ENCODE measurements around the gene TGIF2.
"Not testable (repeated sequence)": the region's sequence is repeated elsewhere in the genome, so short reads cannot be mapped to it uniquely, and the experiment has no call there.

The TGIF2 gene

DNA sequence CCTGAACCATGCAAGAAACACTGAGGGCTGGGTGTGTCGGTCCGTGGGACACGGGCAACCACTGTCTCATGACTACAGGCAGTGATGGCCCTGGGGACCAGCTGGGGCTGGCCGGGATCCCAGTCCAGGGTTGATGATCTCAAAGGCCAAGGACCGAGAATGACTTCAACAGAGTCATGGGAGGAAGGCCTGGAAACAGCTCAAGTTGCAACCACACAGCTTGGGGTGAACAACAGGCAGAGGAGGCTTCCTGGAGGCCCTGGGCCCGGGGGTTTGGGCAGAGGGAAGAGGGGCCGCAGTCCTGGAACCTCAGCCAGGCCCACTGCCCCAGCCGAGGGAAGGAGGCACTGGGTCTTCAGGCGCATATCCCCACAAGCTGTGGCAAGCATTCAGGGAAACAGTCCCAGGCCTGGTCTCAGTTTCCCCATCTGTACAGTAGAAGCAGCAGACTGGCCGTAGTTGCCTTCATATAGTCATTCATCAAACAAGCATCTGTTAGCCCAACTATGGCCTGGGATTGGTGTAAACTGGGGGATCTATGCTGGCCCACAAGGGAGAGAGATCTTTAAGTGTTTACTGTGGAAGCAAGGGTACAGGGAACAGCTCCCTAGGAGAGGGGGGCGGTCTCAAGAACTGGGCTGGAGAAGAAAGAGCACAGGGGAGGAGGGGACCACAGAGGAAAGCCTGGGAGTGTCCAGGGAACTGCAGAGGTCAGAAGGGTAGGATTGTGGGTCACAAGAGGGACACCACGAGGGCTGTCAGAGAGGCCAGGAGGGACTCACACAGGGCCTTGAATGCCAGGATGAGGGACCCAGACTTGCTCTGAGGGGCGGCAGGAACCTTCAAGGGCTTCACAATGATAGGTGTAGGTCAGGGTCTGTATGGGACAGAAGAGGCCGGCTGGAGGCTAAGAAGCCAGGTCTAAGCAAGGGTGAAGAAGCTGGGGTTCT, 29.9 kb upstream of the TGIF2 start:
- no peak for DNase-seq (ENCODE audit: low spot score in 2 of 2)
- no peaks in the 10 kb centered on the region for H3K9me3 Mint-ChIP-seq
- H3K36me3 Mint-ChIP-seq = no peaks in the 10 kb centered on the region
- ATAC-seq = no peak
- peaks cover 4% of the 10 kb centered on the region for H3K4me1 Mint-ChIP-seq
- peak overlapping the region; percentile 80 for H3K27ac Mint-ChIP-seq
- H3K4me3 Mint-ChIP-seq = no peak overlapping the region

DNA sequence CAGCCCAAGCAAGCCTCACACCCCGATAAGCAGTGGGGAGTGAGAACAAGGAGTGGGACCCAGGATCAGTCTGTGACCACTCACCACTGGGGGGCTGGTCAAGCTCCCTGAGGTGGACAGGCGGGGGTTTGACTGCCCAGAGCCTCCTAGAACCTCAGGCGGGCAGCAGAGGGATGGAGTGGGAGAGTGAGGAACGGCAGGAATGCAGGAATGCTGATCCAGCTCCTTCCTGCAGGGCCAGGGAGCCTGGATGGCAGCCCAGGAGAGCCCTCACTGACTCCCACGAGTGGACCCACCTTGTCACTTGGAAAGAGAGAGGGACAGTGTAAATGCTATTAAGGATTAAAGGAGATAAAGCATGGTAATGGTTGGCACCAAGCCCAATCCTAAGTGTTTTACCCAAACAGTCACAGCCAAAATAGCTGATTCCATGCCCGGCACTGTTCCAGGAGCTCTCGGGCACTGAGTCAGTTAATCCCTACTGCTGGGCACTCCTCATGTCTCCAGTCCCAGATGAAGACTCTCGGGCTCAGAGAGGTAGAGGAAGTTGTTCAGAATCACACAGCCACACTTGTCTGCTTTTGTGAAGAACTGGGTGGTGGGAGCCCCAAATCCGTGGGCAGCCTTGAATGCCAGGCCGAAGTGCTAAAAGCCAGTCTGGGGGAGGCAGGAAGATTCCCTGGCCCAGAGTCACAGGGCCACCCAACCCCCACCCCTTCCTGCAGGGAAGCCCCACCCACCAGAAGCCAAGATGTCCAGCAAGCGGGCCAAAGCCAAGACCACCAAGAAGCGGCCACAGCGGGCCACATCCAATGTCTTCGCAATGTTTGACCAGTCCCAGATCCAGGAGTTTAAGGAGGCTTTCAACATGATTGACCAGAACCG, 29.0 kb upstream of the TGIF2 start:
- Mint-ChIP-seq H3K4me1 (peaks cover 5% of the 10 kb centered on the region), H3K36me3 (no peaks in the 10 kb centered on the region), H3K9me3 (no peaks in the 10 kb centered on the region), H3K4me3 (no peak overlapping the region), H3K27ac (peak overlapping the region; percentile 80)
- ATAC-seq (no peak), DNase-seq (ENCODE audit: low spot score in 2 of 2) (no peak)

DNA sequence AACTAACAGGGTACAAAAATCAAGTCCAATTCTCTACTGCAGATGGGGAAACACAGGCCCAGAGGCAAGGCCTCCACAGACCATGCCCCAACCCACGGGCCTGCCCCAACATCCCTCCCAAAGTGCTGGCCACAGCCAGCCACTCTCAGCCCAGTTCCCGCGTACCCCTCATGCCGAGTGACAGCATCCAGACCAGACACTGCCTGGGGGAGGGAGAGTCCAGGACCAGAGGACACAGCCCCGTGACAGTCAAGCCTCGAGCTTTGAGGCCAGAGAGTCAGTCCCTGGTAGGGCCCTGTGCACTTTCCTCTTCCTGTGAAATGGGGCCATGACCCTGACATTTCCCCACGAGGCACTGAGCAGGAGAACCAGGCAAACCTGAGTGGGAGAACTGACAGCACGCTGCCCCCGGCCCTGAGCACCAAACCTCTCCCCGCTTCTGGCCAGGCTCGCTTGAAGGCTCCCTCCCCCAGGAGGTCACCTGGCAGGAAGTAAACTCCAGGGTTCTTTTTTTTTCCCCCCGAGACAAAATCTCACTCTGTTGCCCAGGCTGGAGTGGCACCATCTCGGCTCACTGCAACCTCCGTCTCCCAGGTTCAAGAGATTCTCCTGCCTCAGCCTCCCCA, 27.2 kb upstream of the TGIF2 start:
- peaks cover 5% of the 10 kb centered on the region for H3K4me1 Mint-ChIP-seq
- no peak for DNase-seq (ENCODE audit: low spot score in 2 of 2)
- H3K36me3 Mint-ChIP-seq = no peaks in the 10 kb centered on the region
- H3K4me3 Mint-ChIP-seq = no peak overlapping the region
- H3K27ac Mint-ChIP-seq = peak overlapping the region; percentile 67
- ATAC-seq = no peak
- H3K9me3 Mint-ChIP-seq = no peaks in the 10 kb centered on the region

DNA sequence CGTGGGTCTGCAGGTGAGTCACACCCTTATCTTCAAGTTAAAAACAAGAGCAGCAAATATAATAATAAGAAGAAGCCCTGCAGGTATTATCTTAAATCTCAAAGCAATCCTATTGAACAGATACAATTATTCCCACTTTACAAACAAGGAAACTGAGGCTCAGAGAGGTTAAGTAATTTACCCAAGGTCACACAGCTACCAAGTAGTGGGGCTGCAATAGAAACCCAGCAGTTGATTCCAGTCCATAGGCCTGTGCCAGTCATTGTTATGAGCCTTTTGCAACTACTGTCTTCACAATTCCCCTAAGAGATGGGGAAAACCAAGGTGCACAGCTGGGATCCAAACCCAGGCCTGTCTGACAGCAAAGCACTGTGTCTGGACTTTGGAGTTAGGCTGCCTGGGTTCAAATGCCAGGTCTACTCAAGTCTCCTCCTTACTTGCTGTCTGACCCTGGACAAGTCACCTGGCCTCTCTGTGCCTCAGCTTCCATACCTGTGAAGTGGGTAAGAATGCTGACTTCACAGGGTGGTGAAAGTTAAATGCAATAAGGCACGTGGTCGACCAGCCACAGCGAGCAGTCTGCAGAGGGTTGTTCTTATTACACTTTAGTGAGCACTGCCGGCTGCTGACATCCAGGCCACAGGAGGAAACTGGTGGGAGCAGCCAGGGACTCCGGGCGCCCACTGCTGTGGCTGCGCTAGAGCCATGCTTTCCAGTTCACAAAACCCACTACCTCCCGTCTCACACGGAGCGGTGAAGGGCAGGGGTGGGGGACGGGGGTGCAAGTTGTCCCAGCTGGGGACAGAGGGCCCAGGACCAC, 26.0 kb upstream of the TGIF2 start:
- H3K4me1 Mint-ChIP-seq = peaks cover 5% of the 10 kb centered on the region
- H3K27ac Mint-ChIP-seq = no peak overlapping the region
- ATAC-seq (no peak), DNase-seq (ENCODE audit: low spot score in 2 of 2) (no peak)
- no peak overlapping the region for H3K4me3 Mint-ChIP-seq
- no peaks in the 10 kb centered on the region for H3K36me3 Mint-ChIP-seq
- no peaks in the 10 kb centered on the region for H3K9me3 Mint-ChIP-seq

DNA sequence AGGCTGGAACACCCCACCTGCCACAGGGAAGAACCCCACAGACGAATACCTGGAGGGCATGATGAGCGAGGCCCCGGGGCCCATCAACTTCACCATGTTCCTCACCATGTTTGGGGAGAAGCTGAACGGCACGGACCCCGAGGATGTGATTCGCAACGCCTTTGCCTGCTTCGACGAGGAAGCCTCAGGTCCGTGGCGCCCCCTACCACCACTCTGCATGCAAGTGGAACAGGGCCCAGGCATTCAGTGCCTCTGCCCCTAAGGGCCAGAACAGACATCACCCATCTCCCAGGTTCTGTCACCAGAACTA, 25.4 kb upstream of the TGIF2 start:
- no peaks in the 10 kb centered on the region for H3K36me3 Mint-ChIP-seq
- DNase-seq (ENCODE audit: low spot score in 2 of 2) (no peak), ATAC-seq (no peak)
- H3K27ac Mint-ChIP-seq = no peak overlapping the region
- no peak overlapping the region for H3K4me3 Mint-ChIP-seq
- H3K9me3 Mint-ChIP-seq = no peaks in the 10 kb centered on the region
- H3K4me1 Mint-ChIP-seq = peaks cover 5% of the 10 kb centered on the region

DNA sequence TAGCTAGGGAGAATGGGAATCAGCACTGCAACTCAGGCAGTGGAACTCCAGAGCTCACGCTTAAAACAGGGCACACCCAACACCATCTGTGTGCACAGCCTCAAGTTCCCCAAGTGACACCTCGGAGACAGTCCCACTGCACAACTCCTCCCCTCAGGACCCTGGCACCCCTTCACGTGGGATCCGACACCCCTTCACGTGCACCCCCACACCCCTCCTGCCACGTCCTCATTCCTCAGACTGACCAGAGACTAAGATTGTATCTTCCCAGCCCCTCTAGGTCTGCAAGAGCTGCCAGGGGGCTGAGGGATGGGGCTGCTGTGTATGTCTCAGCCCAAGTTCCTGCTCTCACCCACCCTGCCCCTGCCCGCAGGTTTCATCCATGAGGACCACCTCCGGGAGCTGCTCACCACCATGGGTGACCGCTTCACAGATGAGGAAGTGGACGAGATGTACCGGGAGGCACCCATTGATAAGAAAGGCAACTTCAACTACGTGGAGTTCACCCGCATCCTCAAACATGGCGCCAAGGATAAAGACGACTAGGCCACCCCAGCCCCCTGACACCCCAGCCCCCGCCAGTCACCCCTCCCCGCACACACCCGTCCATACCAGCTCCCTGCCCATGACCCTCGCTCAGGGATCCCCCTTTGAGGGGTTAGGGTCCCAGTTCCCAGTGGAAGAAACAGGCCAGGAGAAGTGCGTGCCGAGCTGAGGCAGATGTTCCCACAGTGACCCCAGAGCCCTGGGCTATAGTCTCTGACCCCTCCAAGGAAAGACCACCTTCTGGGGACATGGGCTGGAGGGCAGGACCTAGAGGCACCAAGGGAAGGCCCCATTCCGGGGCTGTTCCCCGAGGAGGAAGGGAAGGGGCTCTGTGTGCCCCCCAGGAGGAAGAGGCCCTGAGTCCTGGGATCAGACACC, 24.4 kb upstream of the TGIF2 start:
- peaks cover 5% of the 10 kb centered on the region for H3K4me1 Mint-ChIP-seq
- H3K4me3 Mint-ChIP-seq = no peak overlapping the region
- H3K36me3 Mint-ChIP-seq = no peaks in the 10 kb centered on the region
- DNase-seq (ENCODE audit: low spot score in 2 of 2) (no peak), ATAC-seq (no peak)
- no peaks in the 10 kb centered on the region for H3K9me3 Mint-ChIP-seq
- no peak overlapping the region for H3K27ac Mint-ChIP-seq

DNA sequence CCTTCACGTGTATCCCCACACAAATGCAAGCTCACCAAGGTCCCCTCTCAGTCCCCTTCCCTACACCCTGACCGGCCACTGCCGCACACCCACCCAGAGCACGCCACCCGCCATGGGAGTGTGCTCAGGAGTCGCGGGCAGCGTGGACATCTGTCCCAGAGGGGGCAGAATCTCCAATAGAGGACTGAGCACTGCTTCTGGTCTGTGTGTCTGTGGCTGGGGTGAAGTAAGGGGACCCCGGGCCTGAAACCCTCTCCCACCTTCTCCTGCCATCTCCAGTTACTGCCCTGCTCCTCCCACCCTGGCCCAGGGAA, 23.8 kb upstream of the TGIF2 start:
- ATAC-seq = no peak

DNA sequence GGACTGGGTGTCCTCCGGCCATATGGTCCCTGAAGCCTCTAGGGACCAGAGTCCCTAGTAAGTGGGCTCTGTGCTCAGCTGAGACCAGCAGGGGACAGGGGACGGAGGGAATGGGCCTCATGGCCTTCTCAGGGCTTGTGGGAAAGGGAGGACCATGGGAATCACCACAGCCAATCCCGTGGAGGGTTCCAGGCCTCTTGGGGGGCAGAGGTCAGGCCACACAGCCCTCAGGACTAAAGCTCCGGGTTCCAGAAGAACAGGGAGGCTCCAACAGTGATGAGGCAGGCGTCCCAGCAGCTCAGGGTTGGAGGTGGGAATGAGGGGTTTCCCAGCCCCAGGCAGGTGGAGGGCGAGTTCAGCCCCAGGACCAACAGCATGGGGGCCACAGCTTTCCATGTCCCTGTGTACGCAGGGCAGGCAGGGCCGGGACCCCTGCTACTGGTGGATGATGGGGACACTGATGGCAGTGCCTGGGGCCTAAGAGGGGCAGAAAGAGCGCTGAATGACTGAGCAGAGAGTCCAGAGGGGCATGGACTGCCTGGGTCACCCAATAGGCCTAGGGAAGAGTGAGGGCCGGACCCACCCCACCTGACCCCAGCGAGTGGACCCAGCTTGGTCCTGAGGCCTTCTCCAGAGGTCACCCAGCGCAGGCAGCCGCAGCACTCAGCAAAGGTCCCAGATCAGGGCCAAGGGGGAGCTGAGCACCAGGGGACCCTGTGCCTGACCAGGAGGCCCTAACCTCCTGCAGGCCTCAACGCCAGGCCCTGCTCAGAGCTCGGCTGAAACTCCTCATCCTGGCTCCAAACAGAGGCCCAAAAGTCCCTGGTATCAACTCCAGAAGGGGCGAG, 23.2 kb upstream of the TGIF2 start:
- ATAC-seq (no peak), DNase-seq (ENCODE audit: low spot score in 2 of 2) (no peak)
- H3K27ac Mint-ChIP-seq = no peak overlapping the region
- H3K9me3 Mint-ChIP-seq = no peaks in the 10 kb centered on the region
- H3K4me3 Mint-ChIP-seq = no peak overlapping the region
- H3K36me3 Mint-ChIP-seq = no peaks in the 10 kb centered on the region
- H3K4me1 Mint-ChIP-seq = peaks cover 5% of the 10 kb centered on the region

More for the DNA sequence above, 23.8 kb upstream of the TGIF2 start:
- H3K27ac Mint-ChIP-seq = no peak overlapping the region
- peaks cover 5% of the 10 kb centered on the region for H3K4me1 Mint-ChIP-seq
- H3K36me3 Mint-ChIP-seq = no peaks in the 10 kb centered on the region
- DNase-seq (ENCODE audit: low spot score in 2 of 2) = no peak
- no peak overlapping the region for H3K4me3 Mint-ChIP-seq
- H3K9me3 Mint-ChIP-seq = no peaks in the 10 kb centered on the region

DNA sequence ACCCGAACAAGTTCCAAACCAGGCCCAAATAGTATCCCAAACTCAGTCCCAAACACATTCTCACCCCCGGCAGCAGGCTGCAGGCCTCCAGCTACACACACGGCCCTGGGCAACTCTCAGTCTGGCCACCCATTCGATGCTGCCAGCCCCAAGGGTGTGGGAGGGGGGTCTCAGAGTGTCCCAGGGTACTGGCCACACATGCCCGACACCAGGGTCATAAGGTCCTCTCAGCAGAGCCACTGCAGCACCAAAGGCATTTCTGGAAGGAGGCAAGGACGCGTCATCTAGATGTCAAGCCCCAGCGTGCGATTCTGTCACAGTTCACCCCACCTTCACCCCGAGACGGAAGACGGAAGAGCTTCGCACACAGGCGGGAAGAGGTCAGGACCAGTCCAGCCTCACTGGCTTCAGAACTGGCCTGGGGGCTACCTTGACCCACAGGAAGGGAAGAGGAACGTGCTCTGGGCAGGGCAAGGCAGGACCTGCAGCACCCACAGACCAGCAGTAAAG, 22.6 kb upstream of the TGIF2 start:
- no peak for ATAC-seq
- no peak overlapping the region for H3K4me3 Mint-ChIP-seq
- no peak overlapping the region for H3K27ac Mint-ChIP-seq
- peaks cover 5% of the 10 kb centered on the region for H3K4me1 Mint-ChIP-seq
- no peaks in the 10 kb centered on the region for H3K9me3 Mint-ChIP-seq
- no peaks in the 10 kb centered on the region for H3K36me3 Mint-ChIP-seq
- no peak for DNase-seq (ENCODE audit: low spot score in 2 of 2)

DNA sequence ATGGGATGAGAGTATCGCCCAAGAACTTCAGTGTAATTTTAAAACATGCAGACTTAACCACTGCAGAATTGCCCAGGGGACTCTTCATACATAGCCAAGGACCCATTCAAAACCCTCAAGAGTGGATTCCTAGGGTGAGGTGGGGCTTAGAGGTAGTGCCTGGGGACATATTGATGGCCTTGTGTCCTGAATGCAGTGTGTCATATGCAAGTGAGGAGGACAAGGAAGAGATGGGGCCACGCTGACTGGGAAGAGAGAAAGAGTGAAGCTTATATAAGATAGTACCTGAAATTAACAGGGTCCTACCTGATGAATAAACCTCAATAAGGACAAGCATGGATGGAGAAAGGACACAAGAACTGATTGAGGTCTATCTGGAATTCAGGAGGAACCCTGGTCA, 18.1 kb upstream of the TGIF2 start:
- H3K27ac Mint-ChIP-seq = no peak overlapping the region
- DNase-seq (ENCODE audit: low spot score in 2 of 2) (no peak), ATAC-seq (no peak)
- peaks cover 7% of the 10 kb centered on the region for H3K4me1 Mint-ChIP-seq
- H3K4me3 Mint-ChIP-seq = no peak overlapping the region
- H3K9me3 Mint-ChIP-seq = no peaks in the 10 kb centered on the region
- H3K36me3 Mint-ChIP-seq = no peaks in the 10 kb centered on the region

DNA sequence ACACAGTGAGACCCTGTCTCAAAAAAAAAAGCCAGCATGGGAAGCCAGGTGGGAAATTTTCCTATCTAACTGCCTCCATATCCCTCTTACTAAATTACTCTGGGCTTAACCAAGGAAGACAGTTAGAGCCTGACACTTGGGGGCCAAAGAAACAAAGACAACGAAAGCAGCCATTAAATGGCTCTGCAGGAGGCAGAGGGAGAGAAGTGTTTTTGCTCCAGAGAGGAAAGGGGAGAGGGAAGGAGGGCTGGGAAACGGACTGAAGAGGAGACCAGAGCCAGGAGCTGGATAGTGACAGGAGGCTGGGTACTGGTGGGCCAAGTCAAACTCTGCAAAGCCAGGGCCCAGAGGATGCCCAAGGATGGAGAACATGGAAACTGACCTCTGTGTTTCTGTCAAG, 10.7 kb upstream of the TGIF2 start:
- Mint-ChIP-seq H3K36me3 (peaks cover 8% of the 10 kb centered on the region), H3K4me3 (no peak overlapping the region), H3K4me1 (peaks cover 22% of the 10 kb centered on the region), H3K9me3 (peaks cover 6% of the 10 kb centered on the region), H3K27ac (no peak overlapping the region)
- no peak for DNase-seq (ENCODE audit: low spot score in 2 of 2)
- ATAC-seq = no peak

DNA sequence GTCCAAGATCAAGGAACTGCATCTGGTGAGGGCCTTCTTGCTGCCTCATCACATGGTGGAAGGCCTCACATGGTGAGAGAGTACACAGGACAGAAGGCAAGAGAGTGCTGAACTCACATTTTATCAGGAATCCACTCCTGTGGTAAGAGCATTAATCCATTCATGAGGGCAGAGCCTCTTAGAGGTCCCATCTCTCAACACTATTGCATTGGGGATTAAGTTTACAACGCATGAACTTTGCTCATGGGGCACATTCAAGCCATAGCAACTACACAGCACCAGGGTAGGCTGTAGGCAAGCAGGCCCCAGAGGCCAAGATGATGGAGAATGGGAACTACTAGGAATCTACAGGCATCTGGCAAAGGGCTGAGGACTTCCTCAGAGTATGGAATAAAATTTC, 10.0 kb upstream of the TGIF2 start:
- Mint-ChIP-seq H3K36me3 (peaks cover 8% of the 10 kb centered on the region), H3K4me1 (peaks cover 22% of the 10 kb centered on the region), H3K4me3 (no peak overlapping the region), H3K27ac (peak overlapping the region; percentile 63), H3K9me3 (peaks cover 6% of the 10 kb centered on the region)
- ATAC-seq (no peak), DNase-seq (ENCODE audit: low spot score in 2 of 2) (no peak)

DNA sequence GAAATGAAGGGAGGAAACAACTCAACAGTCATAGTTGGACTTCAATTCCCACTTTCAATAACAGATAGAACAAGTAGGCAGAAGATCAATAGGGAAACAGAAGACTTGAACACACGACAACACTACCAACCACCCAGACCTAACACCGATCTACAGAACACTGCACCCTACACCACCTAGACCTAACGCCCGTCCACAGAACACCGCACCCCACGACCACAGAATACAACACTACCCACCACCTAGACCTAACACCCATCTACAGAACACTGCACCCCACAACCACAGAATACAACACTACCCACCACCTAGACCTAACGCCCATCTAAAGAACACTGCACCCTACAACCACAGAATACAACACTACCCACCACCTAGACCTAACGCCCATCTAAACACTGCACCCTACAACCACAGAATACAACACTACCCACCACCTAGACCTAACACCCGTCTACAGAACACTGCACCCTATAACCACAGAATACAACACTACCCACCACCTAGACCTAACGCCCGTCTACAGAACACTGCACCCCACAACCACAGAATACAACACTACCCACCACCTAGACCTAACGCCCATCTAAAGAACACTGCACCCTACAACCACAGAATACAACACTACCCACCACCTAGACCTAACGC, 9.2 kb upstream of the TGIF2 start:
- ATAC-seq, H3K4me3 Mint-ChIP-seq: not testable (repeated sequence)
- H3K27ac Mint-ChIP-seq = peak overlapping the region; percentile 63

More for the DNA sequence above, 9.2 kb upstream of the TGIF2 start:
- not testable (repeated sequence) for H3K9me3 Mint-ChIP-seq; H3K36me3 Mint-ChIP-seq; DNase-seq (ENCODE audit: low spot score in 2 of 2)
- peaks cover 22% of the 10 kb centered on the region for H3K4me1 Mint-ChIP-seq
